GM18526 (cell line): ENCODE data around the gene KNTC1.

Experiments
- POLR2A ChIP-seq: IDR thresholded peaks from 3 replicates; pipeline ENCODE4 v1.6.1; 2011; ENCODE audit not compliant: insufficient read length; ENCODE audit errors: extremely low read depth

Gene KNTC1

DNA sequence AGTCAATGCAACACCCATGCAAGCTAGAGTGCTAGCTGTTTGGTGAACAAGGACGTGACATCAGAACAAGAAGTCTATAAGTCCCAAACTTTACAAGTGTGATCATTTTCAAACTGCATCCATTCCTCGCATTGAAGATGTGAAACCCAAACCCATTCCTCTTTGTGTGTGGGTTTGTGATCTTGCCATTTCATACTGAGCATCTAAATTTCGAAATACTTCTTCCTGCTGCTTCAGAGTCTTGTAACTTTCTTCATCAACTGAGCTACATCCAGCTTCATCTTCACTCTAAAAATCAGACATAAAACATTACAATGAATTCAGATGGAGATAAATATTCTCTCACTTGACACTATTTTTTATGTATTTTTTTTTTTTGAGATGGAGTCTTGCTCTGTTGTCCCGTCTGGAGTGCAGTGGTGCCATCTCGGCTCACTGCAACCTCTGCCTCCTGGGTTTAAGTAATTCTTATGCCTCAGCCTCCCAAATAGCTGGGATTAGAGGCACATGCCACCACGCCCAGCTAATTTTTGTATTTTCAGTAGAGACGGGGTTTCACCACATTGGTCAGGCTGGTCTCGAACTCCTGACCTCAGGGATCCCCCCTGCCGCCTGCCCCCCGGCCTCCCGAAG, 21.5 kb upstream of the KNTC1 start:
- TF ChIP-seq POLR2A: no peak

DNA sequence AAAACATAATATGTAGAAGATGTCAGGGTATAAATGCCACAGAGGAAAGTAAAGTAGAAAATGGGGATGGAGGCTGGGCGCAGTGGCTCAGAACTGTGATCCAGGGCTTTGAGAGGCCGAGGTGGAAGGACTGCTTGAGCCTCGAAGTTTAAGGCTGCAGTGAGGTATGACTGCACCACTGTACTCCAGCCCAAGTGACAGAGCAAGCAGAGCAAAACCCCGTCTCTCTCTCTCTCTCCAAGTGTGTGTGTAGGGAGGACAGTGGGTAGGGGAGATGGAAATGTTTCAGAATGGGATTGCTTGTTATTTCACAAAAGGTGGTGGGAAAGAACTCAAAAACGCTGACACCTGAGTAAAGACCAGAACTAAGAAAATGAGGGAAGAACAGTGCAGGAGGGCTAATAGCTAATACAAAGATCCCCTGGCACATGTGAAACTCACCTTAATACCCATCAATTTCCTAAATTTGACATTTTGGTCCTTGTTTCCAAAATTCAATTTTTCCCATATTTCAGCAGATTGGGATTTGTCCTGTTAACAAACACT, 20.6 kb upstream of the KNTC1 start:
- TF ChIP-seq POLR2A: no peak

DNA sequence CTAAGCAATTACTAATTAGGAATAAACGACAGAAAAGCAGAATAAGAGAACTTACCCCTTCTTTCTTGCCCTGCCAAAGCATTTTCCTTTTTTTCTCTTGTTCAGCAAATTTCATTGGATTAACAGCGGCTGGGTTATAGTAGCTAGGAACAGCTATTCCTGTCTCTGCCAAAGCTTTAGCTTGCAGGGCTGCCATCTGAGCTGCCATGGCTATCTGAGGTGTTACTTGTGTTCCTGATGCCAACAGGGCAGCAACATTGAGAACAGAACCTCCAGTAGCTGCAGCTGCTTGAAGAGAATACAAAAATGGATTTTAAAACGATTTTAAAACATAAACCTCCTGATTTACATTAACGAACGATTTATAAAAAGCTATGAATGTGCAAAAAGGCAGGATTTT, 18.9 kb upstream of the KNTC1 start:
- TF ChIP-seq POLR2A: no peak

DNA sequence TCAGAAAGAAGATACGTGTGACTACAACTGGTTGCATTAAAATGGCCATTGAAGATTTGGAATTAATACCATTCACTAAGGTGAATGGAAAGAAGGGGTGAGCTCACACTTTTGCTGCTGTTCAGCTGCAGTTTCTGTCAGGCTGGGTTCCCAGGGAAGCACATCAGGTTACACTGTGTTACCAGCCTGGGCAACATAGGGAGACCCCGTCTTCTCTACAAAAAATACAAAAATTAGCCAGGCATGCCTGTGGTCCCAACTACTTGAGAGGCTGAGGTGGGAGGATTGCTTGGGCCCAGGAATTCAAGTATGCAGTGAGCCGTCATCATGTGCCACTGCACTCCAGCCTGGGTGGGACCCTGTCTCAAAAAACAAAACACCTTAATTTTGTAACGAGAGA, 13.4 kb upstream of the KNTC1 start:
- no peak for TF ChIP-seq POLR2A

DNA sequence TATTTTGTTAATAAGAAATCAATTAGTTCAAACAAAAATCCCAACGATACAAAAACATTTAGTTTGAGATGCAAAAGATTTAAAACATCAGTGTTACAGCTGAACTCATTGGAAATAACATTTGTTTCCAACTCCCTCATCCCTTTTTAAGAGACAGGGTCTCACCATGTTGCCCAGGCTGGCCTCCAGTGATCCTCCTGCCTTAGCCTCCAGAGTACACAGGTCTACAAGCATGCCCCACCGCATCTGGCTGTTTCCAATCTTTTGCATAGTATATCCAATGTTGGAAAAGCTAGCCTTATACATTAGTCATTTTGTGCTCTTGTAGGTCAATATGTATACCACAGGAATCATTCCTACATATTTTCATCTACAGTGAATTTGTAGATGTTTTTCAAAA, 11.8 kb upstream of the KNTC1 start:
- TF ChIP-seq POLR2A: no peak

DNA sequence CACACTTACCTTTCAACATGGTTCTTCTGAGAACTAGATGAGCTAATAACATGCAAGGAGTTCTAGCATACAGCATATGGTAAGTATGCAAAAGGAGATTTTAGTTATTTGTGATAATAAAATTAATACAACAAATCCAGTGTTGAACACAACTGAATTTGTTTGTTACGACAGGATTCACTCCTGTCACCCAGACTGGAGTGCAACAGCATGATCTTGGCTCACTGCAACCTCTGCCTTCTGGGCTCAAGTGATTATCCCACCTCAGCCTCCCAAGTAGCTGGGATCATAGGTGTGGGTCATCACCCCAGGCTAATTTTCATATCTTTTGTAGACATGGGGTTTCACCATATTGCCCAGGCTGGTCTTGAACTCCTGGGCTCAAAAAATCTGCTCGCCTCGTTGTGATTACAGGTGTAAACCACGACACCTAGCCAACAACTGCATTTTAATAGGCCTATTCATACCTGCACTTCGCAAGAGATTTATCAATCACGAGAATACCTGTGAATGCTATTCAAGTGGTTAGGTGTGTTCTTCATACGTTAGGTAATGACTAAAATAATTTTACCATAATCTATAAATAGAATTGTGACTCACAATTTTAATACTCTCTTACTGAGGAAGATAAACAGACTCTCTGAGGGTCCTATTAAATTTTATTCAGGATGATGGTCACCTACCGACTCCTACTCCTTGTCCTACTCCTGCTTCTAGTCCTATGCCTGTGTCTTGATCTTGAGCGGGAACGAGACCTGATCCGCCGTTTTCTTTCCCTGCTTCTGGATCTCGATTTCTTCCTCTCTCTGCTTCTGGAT, 10.3 kb upstream of the KNTC1 start:
- TF ChIP-seq POLR2A: no peak

DNA sequence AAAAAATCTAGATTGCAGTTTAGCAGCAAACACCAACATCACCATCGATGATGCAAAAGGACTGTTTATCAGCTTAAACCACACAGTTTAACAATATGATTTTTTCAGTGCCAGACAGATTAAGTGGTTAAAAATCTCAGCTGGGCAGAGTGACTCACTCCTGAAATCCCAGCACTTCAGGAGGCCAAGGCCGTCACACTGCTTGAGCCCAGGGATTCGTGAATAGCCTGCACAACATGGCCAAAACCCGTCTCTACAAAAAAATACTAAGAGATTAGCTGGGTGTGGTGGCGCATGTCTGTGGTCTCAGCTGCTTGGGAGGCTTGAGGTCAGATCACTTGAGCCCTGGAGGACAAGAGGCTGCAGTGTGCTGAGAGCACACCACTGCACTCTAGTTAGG, 9.2 kb upstream of the KNTC1 start:
- TF ChIP-seq POLR2A: no peak

DNA sequence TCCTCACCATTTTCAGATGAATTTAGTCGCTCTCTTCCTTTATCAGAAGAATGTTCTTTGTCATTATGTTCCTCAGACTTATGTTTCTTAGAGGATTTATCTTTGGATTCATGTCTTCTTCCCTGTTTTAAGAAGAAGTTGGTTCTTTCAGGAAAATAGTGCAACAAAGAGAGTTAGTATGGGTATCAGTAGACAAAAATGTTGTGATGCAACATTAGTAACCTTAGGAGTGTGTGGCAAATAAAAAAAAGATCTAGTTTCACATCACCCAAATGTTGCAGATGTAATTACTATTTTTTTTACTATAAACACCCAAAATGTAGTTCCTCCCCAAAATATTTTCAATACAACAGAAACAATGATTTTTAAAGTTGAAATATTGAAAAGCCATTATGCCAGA, 8.1 kb upstream of the KNTC1 start:
- no peak for TF ChIP-seq POLR2A

DNA sequence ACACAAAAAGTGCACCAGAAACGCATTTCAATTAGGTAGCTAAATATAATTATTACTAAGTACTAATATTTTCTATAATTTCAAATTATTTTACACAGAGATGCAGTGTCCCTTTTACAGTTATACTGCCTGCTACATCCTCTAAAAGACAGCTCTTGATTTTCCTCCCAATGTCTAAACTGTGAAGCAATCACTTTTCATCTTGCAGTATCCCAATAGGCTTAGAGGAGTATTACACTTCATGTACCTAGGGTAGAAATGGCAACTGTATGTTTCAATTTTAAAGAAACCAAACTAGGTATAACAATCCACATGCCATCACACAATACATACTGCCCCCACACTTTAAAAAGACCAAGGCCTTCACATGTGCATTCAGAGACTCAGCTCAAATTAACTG, 7.6 kb upstream of the KNTC1 start:
- TF ChIP-seq POLR2A: no peak

DNA sequence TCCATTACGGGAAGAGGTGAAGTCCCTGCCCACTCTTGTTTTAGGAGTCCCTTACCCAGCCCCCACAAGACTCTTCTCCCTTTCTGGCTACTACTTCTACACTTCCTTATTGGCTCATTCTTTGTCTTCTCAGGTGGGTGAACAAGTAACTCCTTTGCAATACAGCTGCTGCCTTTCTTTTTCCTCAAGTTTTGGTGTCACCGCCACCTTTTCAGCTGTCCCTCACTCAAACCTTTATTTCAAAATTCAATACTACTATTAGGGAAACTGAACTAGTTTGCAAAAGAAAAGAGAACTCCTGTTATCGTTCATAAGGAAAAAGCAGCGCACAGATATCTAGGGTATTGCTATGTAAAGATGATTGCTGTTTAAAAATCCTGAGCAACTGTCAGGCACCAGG, 6.4 kb upstream of the KNTC1 start:
- TF ChIP-seq POLR2A: no peak

DNA sequence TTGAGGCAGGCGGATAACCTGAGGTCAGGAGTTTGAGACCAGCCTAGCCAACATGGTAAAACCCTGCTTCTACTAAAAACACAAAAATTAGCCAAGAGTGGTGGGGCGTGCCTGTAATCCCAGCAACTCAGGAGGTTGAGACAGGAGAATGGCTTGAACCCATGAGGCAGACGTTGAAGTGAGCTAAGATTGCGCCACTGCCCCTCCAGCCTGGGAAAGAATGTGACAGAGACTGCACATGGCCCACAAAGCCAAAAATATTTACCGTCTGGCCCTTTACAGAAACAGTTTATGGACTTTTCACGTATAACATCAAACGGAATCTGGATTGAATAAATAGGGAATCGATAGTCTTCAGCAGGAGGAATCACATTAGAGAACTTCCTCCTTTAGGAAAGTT, 3.8 kb upstream of the KNTC1 start:
- TF ChIP-seq POLR2A: no peak

DNA sequence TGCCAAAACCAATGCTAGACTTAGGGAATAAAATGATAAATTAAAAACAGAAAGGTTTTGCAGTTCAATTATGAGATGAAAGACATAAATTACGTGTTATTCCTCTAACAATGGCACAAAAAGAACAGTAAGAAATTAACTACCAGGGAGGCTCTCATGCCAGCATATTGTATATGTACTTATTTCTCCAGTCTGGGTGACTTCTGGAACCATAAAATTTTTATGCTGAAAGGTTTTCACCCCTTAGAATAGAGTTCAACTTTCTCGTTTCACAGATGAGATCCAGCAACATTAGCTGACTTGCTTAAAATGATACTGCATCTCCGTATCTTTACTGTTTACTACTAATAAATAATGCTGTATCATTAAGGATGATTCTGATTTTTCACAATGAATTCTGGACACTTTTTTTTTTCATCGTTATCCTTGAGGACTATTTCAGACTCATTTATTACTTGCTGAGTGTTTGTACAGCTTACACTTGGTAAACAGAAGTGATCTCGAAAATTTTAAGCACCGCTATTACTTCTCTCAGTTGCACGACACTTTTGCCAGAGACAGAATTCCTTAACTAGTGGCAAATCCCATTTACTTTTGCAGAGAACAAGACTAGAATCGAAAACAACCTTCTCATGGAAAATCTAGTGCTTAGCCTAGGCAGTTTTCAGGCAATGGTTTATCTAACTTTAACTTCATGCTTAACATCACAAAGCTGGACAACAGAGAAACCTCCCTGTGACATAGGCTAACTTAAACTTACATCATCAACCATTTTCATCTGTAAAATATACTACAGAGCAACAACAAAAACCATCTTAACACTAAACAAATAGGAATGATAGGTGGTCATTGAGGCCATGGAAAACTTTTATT, 3.0 kb upstream of the KNTC1 start:
- TF ChIP-seq POLR2A: no peak

DNA sequence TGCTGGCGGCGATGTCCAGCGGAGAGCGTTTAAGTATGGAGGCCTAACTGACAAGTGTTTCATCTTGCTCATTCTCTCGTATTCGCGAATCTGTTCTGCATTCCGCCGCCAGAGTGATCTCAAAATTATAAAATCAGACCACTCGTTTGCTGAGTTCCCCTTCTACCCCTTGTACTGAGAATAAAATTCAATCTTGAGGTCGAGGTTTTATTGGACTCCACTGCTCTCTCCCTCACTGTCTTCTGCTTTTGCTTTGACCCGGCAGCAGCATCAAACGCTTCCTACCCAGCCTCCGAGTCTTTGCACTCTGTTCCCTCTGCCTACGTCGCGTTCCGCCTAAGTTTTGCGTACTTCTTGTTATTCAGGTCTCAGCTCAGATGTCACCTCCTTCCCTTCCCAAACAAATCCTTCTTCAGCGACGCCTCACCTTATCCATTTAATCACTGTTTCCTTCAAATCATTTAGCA, 462 bp downstream of the KNTC1 start:
- no peak for TF ChIP-seq POLR2A

DNA sequence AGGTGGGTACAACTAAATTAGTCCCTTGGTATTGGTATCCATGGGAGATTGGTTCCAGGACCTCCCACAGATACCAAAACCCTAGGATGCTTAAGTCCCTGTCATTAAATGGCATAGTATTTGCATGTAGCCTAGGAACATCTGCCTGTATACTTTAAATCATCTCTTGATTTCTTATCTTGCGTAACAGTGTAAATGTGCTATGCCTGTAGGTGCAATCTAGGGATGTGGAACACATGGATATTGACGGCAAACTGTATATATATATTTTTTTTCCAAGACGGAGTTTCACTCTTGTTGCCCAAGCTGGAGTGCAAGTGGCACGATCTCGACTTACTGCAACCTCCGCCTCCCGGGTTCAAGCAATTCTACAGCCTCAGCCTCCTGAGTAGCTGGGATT, 1.5 kb downstream of the KNTC1 start:
- no peak for TF ChIP-seq POLR2A

DNA sequence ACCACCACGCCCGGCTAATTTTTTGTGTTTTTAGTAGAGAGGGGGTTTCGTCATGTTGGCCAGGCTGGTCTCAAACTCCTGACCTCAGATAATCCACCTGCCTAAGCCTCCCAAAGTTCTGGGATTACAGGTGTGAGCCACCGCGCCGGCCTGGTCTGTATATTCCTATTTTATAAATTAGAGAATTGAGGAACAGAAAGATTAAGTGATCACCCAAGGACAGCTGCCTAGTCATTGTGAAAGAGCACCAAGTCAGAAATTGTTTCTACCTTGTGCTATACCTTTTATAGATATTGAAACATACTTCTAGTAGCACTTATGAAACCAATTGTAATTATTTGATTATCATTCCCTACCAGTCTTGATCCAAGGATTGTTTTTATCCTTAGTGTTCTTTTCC, 1.9 kb downstream of the KNTC1 start:
- TF ChIP-seq POLR2A: no peak
